Measurements from ENCODE around the gene ZNF311.

The ZNF311 gene

DNA sequence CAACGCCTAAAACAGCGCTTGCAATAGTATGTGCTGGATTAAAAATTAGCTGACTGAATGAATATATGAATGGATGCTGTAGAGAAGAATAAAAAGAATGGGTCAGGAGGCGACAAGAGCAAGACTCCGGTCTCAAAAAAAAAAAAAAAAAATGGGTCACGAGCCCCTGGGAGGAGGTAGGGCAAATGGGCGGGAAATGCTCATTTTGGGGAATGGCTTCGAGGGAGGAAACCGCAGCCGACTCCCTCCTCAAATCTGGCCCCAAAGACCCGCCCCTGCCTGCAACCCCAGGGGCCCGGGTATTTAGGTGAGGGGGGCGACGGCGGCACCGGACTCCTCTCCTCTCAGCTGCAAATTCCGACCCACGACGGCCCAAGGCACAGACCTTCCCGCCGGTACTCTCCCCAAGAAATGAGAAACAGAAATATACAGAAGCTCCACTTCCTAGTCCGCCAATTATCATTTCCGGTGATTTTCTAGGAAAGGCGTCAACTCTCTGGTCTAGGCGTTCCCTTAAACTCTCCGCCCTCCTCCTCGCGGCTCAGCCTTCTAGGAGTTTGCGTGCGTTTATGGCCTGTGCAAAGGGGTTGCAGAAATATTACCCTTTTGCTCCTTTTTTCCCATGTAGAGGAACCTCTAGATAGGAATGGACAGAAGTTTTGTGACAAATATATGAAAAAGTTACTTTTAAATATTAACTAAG is at the start of gene ZNF311:
TSS of gene ZNF311 (minus strand) at position 133 of the 703 bp plus-strand sequence. CDS start 1,361 bp downstream, outside the sequence.
- no peak for DNase-seq (ENCODE audit: low read depth in 2 of 2)

DNA sequence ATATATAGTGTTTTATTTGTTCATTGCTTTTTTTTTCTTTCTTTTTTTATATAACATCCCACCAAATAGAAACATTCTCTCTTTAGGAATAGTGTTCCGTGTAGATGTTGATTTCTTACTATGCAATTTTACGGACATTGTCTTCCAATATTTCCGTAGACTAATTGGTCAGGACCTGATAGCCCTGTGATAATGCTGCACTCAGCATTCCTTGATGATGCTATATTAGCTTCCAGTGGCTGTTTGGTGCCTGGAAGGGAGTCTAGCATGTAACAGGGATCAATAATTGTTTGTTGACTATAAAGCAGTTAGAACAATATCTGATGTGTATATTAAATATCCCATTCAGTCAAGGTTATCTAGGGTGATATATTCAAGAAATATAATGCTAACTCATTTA is 46.6 kb upstream of the ZNF311 start:
- DNase-seq (ENCODE audit: low read depth in 2 of 2), result no peak

DNA sequence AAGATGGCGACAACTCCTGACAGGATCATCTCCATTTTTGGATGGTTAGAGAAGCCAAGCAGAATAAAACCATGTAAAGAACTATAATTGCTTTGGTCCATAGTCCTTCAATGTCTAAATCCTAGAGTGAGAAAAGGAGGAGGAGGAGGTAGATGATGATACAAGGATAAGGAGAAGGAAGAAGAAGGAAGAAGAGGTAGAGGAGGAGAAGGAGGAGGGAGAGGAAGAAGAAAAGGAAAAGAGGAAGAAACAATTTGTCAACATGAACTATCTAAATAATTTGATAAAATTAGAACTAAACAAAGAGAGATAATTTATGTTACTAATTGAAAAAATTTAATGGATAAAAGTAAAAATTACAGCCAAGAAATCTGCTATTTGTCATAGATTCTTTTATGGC is 40.0 kb upstream of the ZNF311 start, which contains the start of gene OR2W1:
TSS of gene OR2W1 (minus strand) at position 101 of the 400 bp plus-strand sequence. CDS start at position 101, 0 bp downstream.
- DNase-seq (ENCODE audit: low read depth in 2 of 2), result no peak

DNA sequence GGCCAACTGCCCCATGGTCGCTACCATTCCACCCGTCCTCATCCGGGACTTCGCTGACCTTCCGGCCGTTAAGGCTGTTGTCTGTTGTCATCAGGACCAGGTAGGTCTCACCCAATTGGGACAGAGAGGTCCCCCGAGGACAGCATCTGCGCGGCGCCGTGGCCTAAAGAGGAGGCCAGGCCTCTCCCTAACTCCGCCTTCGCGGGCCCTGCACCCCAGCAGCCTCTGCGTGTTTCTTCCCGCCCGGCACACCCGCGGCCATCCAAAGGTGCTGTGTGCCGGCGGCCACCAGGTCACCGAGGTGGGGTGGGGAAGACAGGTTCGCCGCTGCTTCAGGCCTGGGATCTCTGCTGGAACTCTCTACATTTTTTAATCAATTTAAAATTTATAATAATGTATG is 30.8 kb upstream of the ZNF311 start:
- DNase-seq (ENCODE audit: low read depth in 2 of 2), result no peak

DNA sequence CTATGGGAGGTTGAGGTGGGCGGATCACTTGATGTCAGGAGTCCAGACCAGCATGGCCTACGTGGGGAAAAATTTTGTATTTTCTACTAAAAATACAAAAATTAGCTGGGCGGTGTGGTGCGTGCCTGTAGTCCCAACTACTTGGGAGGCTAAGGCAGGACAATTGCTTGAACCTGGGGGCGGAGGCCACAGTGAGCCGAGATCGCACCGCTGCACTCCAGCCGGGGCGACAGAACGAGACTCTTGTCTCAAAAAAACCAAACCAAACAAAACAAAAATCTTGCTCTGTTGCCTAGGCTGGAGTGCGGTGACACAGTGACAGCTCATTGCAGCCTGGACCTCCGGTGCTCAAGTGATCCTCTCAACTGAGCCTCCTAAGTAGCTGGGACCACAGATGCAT is 23.7 kb upstream of the ZNF311 start:
- no peak for DNase-seq (ENCODE audit: low read depth in 2 of 2)

DNA sequence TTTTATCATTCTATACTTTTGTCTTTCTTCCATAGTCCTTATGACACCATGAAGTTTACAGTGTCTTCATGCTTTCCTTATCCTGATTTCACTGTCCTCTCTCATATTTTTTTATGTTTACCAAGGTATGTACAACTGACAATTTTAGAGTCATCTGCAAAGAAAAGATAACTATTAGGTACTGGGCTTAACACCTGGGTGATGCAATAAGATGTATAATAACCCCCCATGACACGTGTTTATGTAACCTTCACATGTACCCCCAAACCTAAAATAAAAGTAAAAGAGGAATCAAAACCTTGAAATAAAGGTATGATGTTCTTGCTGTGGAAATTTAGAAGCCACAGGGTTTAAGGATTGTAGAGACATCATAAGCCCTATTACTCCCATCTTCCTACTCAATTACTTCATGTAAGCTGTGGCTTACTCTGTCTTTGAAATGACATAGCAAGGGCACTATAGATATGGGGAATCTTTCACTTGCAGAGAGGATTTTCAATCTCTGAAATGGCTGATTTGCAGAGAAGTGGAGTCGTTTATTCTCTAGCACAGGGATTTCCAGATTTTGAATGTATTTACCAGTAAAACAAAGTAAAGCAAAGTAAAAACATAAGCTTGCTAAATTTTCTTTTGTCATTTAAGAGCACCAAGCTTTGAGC is 20.9 kb upstream of the ZNF311 start:
- no peak for DNase-seq (ENCODE audit: low read depth in 2 of 2)

DNA sequence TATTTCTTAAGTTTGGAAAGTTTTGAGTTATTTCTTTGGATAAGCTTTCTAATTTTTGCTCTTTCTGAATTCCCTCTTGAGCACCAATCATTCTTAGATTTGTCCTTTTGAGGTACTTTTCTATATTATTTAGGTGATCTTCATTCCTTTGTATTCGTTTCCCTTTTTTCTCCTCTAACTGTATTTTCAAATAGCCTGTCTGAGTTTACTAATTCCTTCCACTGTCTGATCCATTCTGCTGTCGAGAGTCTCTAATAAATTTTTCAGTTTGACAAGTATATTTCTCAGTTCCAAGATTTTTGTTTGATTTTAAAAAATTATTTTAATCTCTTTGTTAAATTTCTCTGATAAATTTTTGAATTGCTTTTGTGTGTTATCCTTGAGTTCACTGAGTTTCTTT is 16.3 kb upstream of the ZNF311 start:
- DNase-seq (ENCODE audit: low read depth in 2 of 2), result no peak

DNA sequence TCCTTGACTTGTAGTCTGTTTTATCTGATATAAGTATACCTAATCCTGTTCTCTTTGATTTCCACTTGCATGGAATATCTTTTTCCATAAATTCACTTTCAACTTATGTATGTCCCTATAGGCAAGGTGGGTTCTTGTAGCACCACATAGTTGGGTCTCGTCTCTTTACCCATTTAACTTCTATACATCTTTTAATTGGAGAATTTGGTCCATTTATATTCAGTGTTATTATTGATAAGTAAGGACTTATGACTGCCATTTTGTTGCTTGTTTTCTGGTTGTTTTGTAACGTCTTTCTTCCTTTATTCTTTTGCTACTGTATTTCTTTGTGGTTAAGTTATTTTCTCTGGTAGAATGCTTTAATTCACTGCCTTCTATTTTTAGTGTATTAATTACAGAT is 14.5 kb upstream of the ZNF311 start:
- no peak for DNase-seq (ENCODE audit: low read depth in 2 of 2)

DNA sequence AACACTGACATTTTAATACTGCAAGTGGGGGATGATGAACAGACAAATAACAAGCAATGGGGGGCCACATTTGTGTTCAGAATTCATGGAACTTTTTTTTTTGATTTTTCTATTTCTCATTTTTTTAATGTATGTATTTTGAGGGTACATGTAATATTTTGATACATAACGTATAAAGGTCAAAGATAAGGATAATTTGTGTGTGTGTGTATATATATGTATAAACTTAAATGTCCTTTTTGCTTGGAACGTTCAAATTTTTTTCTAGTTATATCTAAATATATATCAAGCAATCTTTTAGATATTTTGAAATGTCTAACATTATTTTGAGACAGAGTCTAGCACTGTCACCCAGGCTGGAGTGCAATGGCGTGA is 12.3 kb upstream of the ZNF311 start:
- no peak for DNase-seq (ENCODE audit: low read depth in 2 of 2)

DNA sequence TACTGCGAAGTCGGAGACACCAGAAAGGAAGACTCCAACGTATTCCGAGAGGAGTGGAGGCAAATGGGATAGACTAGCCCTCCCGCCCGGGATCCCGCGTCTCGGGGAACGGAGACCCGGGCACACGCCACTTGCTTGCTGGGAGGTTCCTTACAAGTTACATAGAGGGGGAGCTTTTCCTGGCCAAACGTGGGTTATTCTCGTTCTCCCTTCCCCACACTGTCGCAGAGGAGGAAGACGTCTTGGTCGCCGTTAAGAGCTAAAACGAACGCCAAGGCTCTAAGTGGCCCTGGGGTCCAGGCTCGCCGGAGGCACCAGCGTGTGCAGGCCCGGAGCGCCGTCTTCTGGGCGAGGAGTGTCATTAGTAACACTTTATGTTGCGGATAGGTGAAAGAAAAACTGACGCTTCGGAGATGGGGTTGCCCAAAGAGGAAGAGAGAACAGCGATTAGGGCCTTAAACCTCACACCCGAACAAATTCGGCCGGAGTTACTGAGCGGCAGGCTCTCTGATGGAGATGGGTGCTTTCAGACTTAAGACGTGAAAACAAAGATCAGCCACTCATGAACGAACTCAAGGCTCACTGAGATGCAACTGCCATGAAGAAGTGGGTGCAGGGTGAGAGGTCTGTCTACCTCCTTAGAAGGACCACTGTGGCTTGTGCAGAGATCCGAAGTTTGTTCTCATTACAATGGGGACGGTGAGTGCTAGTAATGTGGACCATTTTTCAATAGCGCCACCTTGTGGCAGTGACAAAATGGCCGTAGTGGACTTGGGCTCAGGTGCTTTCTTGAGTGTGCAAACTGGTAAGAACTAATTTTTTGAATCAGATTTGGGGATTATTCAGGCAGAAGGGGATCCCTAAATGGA is 11.7 kb upstream of the ZNF311 start:
- DNase-seq (ENCODE audit: low read depth in 2 of 2), result peak; percentile 74 to 77

DNA sequence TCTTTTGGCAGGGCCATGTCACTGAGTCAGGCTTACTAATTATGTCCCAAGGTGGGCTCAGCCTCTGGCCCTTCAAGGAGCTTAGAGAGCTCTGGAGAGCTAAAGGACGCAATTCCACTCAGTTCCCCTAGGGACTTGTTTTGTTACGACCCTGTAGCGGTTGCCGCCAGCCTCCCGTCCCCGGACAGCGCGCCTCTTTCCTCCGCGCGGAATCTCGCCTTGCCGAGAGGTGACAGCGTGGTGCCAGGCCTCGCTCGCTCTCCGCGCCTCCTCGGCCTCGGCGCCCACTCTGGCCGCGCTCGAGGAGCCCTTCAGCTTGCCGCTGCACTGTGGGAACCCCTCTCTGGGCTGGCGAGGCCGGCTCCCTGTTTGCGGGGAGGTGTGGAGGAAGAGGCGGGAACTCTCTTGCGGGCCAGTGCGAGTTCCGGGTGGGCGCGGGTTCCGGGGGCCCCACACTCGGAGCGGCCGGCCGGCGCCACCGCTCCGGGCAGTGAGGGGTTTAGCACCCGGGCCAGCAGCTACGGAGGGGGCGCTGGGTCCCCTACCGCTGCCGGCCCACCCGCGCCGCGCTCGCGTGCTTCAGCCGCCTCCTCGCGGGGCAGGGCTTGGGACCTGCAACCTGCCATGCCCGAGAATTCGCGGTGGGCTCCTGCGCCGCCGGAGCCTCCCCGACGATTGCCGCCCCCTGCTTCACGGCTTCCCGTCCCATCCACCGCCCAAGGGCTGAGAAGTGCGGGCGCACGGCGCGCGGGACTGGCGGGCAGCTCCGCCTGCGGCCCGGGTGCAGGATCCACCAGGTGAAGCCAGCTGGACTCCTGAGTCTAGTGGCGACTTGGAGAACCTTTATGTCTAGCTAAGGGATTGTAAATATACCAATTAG is 9.9 kb upstream of the ZNF311 start:
- no peak for DNase-seq (ENCODE audit: low read depth in 2 of 2)

DNA sequence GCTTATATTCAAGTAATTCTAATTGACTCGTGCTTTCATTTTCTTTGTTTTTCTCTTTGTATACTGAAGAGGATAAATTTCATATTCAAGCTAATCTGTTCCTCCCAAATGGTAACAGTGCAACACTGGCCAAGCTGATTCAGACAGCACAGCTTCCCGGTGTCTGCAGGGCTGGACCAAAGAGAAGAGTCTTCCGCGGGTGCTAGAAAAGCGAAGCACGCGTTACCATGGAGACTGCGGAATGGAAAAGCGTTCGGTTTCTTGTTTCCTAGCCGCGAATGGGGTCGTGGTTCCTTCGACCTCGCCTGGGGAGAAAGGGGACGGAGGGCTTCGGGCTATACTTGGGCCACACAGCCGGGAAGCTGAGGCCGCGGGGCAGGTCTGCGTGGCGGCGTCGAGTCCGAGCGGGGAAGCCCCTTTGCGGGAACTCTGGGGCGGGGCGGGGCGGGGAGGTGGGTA is 6.2 kb upstream of the ZNF311 start:
- peak in 1 of 2 donors; percentile 16 for DNase-seq (ENCODE audit: low read depth in 2 of 2)

DNA sequence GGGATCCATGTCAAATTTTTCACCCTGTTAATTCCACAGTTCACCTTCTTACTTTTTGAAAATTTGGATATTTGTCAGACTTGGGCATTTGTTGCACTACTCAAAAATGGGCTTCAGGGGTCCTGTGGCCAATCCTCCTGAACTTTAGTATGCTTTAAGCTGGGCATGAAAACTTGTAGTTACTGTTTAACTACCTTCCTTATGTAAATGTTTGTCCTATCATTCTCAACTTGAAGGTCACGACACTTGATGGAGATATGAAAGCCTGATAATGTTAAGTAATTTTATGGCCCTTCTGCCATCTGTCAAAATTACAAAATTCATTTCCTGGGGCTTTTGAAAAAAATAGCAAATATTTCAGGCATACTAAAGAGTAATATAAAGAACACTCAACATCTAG is 4.2 kb upstream of the ZNF311 start:
- no peak for DNase-seq (ENCODE audit: low read depth in 2 of 2)

DNA sequence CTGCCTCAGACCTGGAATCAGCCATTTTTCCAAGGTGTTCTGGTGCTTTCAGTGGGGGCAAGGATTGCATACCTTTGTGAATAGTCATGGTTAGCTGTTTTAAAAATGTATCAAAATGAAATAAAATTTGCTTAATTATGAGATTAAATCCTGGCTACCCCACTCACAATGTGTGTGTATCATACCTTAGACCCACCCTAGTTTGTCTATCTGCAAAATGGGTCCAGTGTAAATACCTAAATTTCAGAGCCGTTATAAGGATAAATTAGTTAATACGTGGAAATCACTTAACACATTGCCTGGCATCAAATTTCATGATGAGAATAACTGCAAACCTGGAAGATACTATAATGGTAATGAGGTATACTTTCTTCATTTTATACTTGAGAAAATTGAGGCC is 3.0 kb upstream of the ZNF311 start:
- DNase-seq (ENCODE audit: low read depth in 2 of 2), result no peak

DNA sequence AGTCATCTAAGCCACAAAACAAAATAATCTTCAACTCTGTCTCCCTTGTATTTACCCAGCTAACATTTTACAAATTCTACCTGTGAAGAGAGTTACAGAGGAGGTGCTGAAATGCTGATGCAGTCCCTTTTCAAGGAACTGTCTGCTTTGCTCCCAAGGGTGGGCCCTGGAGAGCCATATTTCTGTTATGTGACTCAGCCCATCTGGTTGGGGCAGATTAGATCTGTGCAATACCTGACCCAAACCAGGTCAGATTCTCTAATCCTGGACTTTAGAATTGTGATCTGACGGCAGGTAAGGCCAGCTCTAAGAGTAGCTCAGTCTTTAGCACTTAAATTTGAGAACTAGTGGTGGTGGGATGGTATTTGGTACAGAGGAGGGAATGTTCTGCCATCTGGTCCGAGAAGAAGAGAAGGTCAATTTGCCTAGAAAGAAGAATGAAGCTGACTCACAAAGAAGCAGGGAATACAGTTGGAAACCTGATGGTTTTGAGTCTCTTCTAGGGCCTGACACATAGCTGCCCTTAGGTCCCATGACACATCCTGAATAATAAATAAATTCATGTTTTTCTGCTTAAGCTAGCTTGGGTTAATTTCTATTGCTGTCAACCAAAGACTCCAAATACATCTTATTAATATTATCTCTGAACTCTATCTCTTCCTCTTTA is 8.1 kb downstream of the ZNF311 start:
- DNase-seq (ENCODE audit: low read depth in 2 of 2), result no peak

DNA sequence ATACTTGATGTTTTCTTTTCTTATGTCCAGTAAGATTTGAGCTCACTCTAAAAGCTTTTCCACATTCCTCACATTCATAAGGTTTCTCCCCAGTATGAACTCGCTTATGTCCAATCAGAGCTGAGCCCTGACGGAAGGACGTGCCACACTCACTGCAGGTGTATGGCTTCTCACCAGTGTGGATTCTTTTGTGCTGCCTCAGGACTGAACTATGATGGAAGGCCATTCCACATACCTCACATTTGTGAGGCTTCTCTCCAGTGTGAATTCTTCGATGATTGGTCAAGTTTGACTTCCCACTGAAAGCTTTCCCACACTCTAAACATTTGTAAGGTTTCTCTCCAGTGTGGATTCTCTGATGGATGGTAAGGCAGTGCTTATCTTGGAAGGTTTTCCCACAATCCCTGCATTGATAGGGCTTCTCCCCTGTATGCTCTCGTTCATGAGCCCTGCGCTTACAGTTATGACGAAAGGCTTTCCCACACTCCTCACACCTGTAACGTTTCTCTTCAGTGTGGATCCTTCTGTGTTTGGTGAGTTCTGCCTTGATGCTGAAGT is 9.9 kb downstream of the ZNF311 start:
- no peak for DNase-seq (ENCODE audit: low read depth in 2 of 2)

DNA sequence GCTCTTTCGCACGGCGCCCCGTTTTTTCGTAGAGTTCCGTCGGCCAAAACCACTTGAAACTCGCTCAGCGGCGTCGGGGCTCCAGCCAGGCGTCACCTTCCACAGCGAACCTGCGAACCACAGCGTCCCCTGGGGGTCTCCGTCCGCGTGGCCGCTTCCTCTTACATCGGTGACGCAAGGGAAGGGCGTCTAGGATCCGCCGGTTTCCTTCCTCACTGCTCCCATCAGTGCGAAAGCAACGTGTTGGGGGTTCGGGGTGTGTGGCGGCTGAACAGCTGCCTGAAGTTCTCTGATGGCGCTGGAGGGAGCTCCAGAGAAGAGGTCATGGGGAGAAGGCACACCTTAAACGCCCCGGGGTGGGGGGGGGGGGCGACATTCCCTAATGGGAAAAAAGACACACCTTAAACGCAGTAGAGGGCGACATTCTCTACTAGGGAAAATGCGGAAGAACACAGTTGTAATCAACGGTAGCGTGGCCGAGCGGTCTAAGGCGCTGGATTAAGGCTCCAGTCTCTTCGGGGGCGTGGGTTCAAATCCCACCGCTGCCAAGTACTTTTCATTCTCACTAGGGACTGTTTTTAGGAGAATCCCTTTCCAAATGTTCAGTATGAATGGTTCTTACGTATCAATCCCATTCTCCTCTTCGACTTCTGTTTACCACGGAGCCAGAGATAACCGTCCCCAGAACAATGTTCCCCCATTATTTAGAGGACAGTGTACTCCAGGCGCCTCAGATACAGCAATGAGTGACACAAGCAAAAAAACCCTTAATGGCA is 16.4 kb downstream of the ZNF311 start:
- DNase-seq (ENCODE audit: low read depth in 2 of 2), result peak; percentile 62 to 65

DNA sequence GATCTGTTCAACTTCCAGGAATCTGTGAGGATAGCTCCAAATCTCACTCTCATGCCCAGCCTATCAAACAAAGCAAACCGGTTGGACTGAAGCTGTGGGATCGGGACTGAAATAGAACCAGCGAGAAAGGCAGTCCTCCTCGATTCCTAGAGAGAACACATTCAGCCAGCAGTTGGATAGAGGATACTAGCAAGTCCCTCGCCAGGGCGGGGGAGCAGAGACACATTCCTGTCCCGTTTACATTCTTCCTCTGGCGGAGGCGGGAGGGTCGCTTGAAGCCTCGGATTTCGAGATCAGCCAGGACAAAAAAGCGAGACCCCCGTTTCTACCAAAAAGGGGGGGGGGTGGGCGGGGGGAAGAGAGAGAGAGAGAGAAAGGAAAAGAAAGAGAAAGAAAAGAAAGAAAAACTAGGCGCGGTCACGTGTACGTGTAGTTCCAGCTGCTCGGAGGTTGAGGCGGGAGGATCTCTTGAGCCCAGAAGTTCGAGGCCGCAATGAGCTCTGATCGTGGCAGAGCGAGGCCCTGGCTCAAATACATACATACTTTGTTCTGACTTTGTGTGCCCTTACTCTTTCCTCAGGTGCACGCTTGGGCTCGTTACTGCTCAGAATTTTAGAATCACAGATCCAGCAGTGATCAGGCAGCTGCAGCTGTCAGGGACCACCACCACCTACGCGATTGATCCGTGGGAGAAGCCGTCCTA is 19.5 kb downstream of the ZNF311 start:
- DNase-seq (ENCODE audit: low read depth in 2 of 2), result peak in 1 of 2 donors; percentile 9

DNA sequence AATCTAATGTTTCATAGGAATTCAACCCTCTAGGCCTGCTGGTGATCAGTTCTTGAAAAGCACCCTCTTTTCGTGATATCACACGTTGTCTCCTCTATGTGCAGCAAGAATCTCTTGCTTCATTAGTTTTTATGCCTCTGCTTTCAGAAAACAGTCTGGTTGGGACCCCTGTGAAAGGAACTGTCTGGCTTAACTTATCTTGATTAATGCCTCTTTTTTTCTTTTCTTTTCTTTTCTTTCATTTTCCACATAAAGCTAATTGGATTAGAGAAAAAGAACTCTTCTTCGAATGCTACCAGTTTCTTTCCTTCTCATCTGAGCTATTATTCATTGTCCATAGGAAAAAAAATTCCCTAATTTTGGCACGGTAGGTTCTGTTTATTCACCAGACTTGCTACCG is 21.3 kb downstream of the ZNF311 start:
- no peak for DNase-seq (ENCODE audit: low read depth in 2 of 2)

Data from stimulated activated CD4-positive, alpha-beta T cell treated with anti-CD3 and anti-CD28 coated beads, Interleukin-4, amount 100 ng/mL, for 48 hours (primary cell).